ENCODE data around the gene AGXT.
A peak's percentile ranks its signal among the peaks of the same experiment; 100 is the strongest.

The AGXT gene

GRCh38 chr2:240868286-240869108, at the start of gene AGXT:
Gene AGXT, plus strand, starts transcription at chr2:240868824. Its CDS starts 42 bp downstream, at chr2:240868866.
- no peak for DNase-seq

DNA sequence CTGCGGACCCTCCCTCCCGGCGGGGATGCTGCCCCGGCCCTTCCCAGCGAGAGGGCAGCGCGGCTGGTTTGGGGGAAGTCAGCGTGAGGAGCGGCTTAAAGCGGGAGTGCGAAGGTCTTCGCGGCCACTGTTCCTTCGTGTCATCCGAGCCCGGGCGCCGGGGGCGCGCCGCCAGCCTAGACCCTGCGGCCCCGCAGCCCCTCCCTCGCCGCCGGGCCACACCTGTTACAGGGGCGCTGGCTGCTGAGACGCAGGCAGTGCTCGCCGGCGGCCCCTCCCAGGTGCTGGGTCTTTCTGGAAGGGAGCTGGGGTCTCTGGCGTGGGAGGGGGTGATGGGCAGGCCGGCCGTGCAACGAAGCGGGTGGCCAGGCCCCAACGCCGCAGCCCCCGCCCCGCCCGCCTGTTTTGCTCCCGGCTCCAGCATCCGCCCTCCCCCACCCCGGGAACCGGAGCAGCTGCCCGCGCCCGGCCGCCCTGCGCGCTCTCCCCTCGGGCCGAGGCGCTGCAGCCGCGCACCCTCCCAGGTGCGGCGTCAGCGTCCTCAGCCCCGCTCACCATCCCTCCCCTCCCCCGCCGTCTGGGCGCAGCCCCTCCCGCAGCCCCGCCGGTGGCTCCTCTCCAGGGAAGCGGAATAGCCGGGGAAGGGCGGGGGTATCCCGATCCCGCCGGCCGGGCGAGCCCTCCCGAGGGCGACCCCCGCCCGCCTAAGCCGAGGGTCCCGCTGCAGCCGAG, 49.3 kb upstream of the AGXT start:
- peak; percentile 83 for DNase-seq

DNA sequence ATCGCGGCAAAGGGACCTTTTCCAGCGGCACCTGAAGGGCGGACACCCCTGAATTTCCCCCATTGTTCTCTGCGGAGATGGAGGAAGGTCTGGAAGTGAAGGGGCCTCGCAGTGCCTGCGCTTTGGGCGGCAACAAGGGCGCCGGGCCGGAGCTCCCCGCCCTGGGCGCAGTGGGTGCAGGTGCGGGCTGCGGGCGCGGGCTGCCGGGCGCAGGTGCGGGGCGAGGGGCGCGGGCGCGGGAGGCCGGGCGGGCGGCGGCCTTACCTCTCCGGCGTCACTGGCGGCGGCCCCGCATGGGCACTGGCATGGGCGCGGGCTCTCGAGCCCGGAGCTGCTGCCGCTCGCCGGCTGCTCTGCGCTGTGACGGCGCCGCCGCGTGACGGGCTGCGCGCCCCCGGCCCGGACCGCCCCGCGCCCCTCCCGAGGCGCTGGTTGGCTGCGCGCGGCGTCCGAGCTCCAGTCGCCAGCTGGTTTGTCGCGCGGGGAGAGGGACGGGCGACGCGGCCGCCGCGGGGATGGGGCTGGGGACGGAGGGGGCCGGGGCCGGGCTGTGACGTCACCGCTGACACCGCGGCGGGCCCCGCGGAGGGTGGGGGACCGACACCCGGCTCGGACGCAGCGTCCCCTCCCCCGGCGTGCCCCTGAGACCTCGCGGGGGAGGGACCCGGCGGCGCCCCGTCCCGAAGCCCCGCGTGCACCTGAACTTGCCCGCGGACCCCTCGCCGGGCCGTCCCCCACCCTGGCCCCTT, 48.6 kb upstream of the AGXT start, which contains the start of gene KIF1A:
Gene KIF1A, minus strand, starts transcription at position 362 of the 749 bp plus-strand sequence. CDS start 22,467 bp downstream, outside the sequence.
- no peak for DNase-seq

DNA sequence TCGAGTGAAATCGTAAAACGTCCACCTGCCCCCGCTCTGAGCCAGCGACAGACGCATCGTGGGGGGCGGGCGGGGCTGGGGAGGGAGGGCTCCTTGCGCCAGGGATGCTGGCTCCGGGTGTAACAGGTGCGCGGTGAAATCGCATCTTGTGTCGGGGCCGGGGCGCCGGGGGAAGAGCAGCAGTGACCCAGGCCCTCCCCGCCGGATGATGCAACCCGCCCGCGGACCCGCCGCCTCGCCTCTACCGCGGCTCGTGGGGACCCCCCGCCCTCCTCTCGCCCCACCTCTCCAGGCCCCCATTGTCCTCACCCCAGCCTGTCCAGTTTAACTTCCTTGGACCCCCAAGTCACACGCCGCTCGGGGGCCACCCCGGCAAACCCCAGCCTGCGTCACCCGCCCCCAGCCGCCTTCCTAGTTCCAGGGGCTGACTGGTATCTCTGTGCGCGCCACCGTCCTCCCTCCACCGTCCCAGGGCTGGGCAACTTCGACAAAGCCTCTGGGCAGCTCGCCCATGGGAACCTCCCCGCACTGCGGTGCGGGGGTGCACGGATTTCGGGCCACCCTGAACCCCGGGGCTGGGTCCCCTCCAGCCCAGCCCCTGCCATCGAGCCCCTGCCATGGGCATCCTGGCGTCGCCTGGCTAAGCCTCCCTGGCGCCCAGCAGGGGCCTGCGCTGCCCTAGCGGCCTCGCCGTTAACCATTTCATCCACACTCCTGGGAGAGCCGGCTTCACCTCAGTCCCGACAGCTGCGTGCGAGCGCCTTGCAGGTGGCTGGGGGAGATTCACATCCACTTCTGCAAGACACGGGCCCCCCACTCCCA, 47.8 kb upstream of the AGXT start:
- no peak for DNase-seq

GRCh38 chr2:240821429-240821778, 47.2 kb upstream of the AGXT start:
- DNase-seq, result no peak

DNA sequence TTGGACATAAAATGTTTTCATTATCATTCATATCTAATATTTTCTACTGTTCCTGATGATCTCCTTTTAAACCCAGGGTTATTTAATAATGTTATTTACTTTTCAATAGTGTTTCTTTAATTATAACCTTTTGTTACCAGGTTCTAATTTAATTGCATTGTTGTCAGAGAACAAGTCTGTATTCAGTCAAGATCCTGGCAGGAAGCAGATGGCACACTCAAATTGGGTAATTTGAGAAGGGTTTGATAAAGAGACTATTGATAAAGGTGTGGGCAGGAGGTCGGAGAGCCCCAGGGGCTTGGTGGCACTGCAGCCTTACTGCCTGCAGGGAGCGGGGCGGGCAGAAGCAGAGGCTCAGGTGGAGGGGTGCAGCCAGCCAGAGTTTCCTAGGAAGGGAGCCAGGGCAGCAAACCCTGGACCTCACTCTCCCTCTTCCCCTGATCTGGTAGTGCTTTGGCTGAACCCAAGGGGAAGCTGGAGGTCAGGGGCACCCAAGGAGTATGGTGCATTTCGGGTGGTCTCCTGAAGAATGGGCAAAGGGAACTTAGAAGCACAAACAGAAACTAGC, 46.3 kb upstream of the AGXT start:
- no peak for DNase-seq

DNA sequence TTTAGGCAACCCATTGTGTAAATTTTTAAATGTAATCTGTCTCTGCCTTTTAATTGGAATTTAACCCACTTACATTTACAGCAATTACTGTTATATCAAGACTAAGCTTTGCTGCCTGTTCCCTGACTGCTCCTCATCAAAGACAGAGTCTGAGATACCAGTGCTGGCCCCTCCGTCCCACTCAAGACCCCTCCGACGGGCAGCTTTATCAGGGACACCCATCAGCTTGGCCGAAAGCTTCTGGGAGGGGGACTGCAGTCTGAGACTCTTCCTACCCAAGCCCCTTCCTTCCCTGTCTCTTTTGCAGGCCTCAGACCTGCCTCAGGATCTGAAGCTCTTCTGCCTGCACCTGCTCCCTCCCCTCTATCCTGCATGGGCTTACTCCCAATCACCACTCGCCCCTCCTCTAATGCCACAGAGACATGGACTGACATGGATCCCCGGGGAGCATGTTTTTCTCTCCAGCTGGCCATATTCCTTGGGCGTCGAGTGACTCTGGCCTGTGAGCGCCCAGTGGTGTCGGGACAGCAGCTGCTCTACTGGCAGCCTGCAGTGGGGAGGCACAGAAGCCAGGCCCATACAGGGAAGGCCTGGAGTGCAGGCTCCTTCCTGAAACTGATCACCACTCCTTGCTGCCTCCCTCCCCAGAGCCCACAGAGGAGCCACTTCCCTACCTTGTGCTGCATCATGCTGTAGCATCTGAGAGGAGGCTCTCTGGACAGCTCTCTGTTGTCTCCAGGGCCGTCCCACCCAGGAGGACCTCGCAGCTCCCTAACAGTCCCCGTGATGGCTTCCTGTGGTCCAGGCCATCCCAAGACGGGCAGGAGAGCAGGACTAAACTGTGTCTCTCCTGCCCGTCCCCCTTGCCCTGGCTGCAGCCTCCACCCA, 44.9 kb upstream of the AGXT start:
- no peak for DNase-seq

DNA sequence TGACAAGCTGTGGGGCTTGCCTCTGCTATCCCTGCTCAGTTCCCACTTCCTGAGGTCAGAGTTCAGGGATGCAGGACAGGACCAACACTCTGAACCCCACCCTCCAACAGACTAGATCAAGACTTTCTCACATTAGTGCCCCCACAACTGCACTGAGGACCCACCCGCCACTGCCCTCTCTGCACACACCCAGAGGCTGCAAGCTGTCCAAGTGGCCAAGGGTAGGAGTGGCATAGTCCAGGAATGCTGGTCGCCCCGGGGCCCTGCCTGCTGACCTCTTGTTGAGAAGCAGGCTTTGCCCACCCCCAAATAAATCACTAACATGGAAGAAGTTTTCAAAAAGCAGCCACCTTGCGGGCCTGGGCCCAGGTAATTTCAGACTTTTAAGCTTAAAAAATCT, 43.1 kb upstream of the AGXT start:
- no peak for DNase-seq

DNA sequence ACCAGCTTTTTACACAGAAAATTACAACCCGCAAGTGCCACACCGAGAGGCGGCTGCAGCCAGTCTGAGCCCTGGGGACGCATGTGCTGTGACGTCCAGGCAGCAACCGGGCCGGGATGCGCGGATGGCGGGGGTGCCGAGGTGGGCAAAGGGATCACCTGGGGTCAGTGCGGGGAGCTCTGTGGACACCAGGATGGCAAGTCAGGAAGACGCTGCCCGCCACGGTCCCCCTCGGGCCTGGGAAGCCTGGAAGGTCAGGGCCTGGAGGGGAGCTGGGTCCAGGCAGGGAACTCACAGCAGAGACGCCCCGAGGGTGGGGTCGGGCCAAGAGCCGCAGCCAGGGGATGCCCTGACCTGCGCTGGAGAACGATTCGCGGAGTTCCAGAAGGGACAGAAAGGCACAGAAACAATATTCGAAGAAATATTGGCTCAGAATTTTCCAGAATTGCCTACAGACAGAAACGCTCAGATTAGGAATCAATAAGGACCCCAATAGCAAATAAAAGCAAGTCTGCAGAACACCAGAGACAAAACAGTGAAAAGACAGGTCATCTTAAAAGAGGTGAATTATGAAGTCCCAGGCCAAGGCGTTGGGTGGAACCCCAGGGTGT, 36.9 kb upstream of the AGXT start:
- no peak for DNase-seq

GRCh38 chr2:240832205-240832727, 36.4 kb upstream of the AGXT start:
- peak; percentile 94 for DNase-seq

- no peak for DNase-seq
Measured at GRCh38 chr2:240832921-240833494, 35.6 kb upstream of the AGXT start.

GRCh38 chr2:240833724-240834285, 34.8 kb upstream of the AGXT start:
- no peak for DNase-seq

- DNase-seq, result no peak
Measured at GRCh38 chr2:240834377-240834975, 34.1 kb upstream of the AGXT start.

DNA sequence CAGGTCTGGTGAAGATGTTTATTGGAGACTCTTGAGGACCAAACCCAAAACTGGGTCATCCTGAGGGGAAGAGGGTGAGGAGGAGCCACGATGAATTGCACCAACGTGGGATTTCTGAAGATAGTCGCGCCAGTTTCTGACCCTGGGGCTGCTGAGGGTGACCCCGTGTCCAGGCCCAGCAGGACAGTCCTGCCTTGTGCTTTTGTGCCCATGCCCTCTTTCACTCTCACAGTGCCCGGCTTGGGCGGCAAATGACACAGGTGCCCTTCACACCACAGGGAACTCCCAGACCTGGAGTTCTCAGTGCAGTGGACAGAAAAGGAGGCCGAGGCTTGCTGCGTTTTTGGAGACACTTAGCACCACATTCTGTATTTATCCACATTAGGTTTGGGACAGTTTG, 33.1 kb upstream of the AGXT start:
- DNase-seq, result no peak

- DNase-seq, result no peak
Measured at GRCh38 chr2:240836781-240837467, 31.7 kb upstream of the AGXT start.

GRCh38 chr2:240837621-240838020, 31.0 kb upstream of the AGXT start:
- DNase-seq, result no peak

GRCh38 chr2:240839152-240840143, 29.2 kb upstream of the AGXT start:
- no peak for DNase-seq

Measured in 8988T (cell line).